Measurements from ENCODE around the gene RPS6KA2.
"Not testable (repeated sequence)": the region's sequence is repeated elsewhere in the genome, so short reads cannot be mapped to it uniquely, and the experiment has no call there.

The RPS6KA2 gene

GRCh38 chr6:166636191-166636933, 9.3 kb upstream of the RPS6KA2 start:
- in situ Hi-C loops (cut with MboI; ENCODE audit: low sequenced_read_pairs): no loop called here

GRCh38 chr6:166635013-166635970, 8.2 kb upstream of the RPS6KA2 start:
- in situ Hi-C loops (cut with MboI; ENCODE audit: low sequenced_read_pairs): no loop called here

- in situ Hi-C loops (cut with MboI; ENCODE audit: low sequenced_read_pairs): not testable (repeated sequence)
Observed at GRCh38 chr6:166634581-166634980, 7.5 kb upstream of the RPS6KA2 start.

- in situ Hi-C loops (cut with MboI; ENCODE audit: low sequenced_read_pairs): no loop called here
Observed at GRCh38 chr6:166633732-166634535, 6.9 kb upstream of the RPS6KA2 start.

GRCh38 chr6:166632731-166633130, 5.7 kb upstream of the RPS6KA2 start:
- in situ Hi-C loops (cut with MboI; ENCODE audit: low sequenced_read_pairs): no loop called here

GRCh38 chr6:166630462-166630861, 3.4 kb upstream of the RPS6KA2 start:
- in situ Hi-C loops (cut with MboI; ENCODE audit: low sequenced_read_pairs): no loop called here

- in situ Hi-C loops (cut with MboI; ENCODE audit: low sequenced_read_pairs): no loop called here
Observed at GRCh38 chr6:166629628-166630027, 2.6 kb upstream of the RPS6KA2 start.

- in situ Hi-C loops (cut with MboI; ENCODE audit: low sequenced_read_pairs): no loop called here
Observed at GRCh38 chr6:166627875-166628801, 1.1 kb upstream of the RPS6KA2 start.

GRCh38 chr6:166626177-166627032, 646 bp downstream of the RPS6KA2 start:
- in situ Hi-C loops (cut with MboI; ENCODE audit: low sequenced_read_pairs): no loop called here

GRCh38 chr6:166625356-166625755, 1.7 kb downstream of the RPS6KA2 start:
- in situ Hi-C loops (cut with MboI; ENCODE audit: low sequenced_read_pairs): no loop called here

- in situ Hi-C loops (cut with MboI; ENCODE audit: low sequenced_read_pairs): no loop called here
Observed at GRCh38 chr6:166624275-166624674, 2.8 kb downstream of the RPS6KA2 start.

GRCh38 chr6:166623318-166623717, 3.7 kb downstream of the RPS6KA2 start:
- in situ Hi-C loops (cut with MboI; ENCODE audit: low sequenced_read_pairs): no loop called here

GRCh38 chr6:166621114-166621540, 5.9 kb downstream of the RPS6KA2 start:
- in situ Hi-C loops (cut with MboI; ENCODE audit: low sequenced_read_pairs): no loop called here

GRCh38 chr6:166620478-166621113, 6.5 kb downstream of the RPS6KA2 start:
- in situ Hi-C loops (cut with MboI; ENCODE audit: low sequenced_read_pairs): no loop called here

GRCh38 chr6:166619912-166620311, 7.1 kb downstream of the RPS6KA2 start:
- in situ Hi-C loops (cut with MboI; ENCODE audit: low sequenced_read_pairs): no loop called here

GRCh38 chr6:166618866-166619761, 7.9 kb downstream of the RPS6KA2 start:
- in situ Hi-C loops (cut with MboI; ENCODE audit: low sequenced_read_pairs): no loop called here

- in situ Hi-C loops (cut with MboI; ENCODE audit: low sequenced_read_pairs): no loop called here
Observed at GRCh38 chr6:166618251-166618650, 8.8 kb downstream of the RPS6KA2 start.

GRCh38 chr6:166617359-166617758, 9.7 kb downstream of the RPS6KA2 start:
- in situ Hi-C loops (cut with MboI; ENCODE audit: low sequenced_read_pairs): no loop called here
